WTC11 (cell line): ENCODE measurements around the gene PREX1.

Source experiments
- SP1 ChIP-seq: sonication (generic); formaldehyde crosslinking; conservative IDR thresholded peaks from 2 replicates; pipeline ENCODE4 v1.8.1; 2022; ENCODE audit warnings: missing genetic modification reagents
- TF ChIP-seq, protein P1 (sequence below): sonication (generic); formaldehyde crosslinking; IDR thresholded peaks from 2 replicates; pipeline ENCODE4 v1.8.1; 2022; ENCODE audit warnings: low read depth, missing genetic modification reagents, borderline replicate concordance
- TF ChIP-seq, protein P2 (sequence below): fragments of 200-600 bp; IDR thresholded peaks from 2 replicates; pipeline ENCODE4 v1.8.0; 2022; ENCODE audit warnings: antibody characterized with exemption
- TF ChIP-seq, protein P3 (sequence below): sonication (generic); formaldehyde crosslinking; IDR thresholded peaks from 2 replicates; pipeline ENCODE4 v1.8.1; 2023; ENCODE audit warnings: mild to moderate bottlenecking, missing genetic modification reagents

DNA sequence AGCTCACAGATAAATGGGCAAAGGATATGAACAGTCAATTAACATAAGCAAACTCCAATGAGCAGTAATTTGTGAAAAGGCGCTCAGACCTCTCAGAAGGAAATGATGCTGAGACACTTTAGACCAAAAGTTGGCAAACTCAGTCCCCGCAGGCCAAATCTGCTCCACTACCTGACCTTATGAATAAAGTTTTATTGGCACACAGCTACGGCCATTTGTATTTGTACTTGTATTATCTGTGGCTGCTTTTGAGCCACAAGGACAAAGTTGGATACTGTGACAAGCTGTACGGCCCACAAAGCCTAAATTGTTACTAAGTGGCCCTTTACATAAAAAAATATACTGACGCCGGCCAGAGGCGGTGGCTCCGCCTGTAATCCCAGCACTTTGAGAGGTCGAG is 167.0 kb downstream of the PREX1 start:
- TF ChIP-seq, protein P1, sequence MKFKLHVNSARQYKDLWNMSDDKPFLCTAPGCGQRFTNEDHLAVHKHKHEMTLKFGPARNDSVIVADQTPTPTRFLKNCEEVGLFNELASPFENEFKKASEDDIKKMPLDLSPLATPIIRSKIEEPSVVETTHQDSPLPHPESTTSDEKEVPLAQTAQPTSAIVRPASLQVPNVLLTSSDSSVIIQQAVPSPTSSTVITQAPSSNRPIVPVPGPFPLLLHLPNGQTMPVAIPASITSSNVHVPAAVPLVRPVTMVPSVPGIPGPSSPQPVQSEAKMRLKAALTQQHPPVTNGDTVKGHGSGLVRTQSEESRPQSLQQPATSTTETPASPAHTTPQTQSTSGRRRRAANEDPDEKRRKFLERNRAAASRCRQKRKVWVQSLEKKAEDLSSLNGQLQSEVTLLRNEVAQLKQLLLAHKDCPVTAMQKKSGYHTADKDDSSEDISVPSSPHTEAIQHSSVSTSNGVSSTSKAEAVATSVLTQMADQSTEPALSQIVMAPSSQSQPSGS (CRISPR knock-in tag): no peak
- TF ChIP-seq SP1: no peak
- TF ChIP-seq, protein P2, sequence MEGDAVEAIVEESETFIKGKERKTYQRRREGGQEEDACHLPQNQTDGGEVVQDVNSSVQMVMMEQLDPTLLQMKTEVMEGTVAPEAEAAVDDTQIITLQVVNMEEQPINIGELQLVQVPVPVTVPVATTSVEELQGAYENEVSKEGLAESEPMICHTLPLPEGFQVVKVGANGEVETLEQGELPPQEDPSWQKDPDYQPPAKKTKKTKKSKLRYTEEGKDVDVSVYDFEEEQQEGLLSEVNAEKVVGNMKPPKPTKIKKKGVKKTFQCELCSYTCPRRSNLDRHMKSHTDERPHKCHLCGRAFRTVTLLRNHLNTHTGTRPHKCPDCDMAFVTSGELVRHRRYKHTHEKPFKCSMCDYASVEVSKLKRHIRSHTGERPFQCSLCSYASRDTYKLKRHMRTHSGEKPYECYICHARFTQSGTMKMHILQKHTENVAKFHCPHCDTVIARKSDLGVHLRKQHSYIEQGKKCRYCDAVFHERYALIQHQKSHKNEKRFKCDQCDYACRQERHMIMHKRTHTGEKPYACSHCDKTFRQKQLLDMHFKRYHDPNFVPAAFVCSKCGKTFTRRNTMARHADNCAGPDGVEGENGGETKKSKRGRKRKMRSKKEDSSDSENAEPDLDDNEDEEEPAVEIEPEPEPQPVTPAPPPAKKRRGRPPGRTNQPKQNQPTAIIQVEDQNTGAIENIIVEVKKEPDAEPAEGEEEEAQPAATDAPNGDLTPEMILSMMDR: no peak
- TF ChIP-seq, protein P3, sequence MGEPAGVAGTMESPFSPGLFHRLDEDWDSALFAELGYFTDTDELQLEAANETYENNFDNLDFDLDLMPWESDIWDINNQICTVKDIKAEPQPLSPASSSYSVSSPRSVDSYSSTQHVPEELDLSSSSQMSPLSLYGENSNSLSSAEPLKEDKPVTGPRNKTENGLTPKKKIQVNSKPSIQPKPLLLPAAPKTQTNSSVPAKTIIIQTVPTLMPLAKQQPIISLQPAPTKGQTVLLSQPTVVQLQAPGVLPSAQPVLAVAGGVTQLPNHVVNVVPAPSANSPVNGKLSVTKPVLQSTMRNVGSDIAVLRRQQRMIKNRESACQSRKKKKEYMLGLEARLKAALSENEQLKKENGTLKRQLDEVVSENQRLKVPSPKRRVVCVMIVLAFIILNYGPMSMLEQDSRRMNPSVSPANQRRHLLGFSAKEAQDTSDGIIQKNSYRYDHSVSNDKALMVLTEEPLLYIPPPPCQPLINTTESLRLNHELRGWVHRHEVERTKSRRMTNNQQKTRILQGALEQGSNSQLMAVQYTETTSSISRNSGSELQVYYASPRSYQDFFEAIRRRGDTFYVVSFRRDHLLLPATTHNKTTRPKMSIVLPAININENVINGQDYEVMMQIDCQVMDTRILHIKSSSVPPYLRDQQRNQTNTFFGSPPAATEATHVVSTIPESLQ (CRISPR knock-in tag): no peak
